Choroid plexus epithelial cell (primary cell): Measurements from ENCODE around the gene RERE.

Source experiments
- DNase-seq: peaks from one replicate; pipeline ENCODE4 v3.0.0-alpha.2; 2010; ENCODE audit warnings: low read depth
- H3K4me3 ChIP-seq: 2 replicates; pipeline ENCODE4 v1.5.1; 2011; ENCODE audit warnings: low read depth, mild to moderate bottlenecking, control low read depth, low read length, moderate library complexity
- TF ChIP-seq, protein P1 (sequence below): conservative IDR thresholded peaks from 2 replicates; pipeline ENCODE4 v1.5.1; 2011; ENCODE audit warnings: low read depth, mild to moderate bottlenecking, control low read depth, inconsistent platforms, low read length, moderate library complexity

The RERE gene

DNA sequence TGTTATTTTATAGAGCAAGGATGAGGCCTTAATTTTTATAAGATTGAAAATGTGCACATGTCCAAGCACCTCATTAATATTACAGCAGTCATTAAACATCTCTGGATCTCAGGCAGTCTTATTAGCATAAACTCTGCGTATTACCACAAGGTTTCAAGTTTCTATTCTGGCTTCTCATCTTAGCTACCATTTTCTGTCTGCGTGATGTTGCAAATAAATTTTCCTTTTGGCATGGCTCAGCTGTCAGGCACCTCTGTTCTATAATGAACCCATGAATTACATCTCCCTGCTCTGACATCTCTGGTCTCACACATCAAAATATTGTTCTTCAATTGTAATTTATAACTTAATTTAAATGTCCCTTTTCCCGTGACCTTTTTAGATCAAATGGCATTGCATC, 343.1 kb downstream of the RERE start:
- TF ChIP-seq, protein P1, sequence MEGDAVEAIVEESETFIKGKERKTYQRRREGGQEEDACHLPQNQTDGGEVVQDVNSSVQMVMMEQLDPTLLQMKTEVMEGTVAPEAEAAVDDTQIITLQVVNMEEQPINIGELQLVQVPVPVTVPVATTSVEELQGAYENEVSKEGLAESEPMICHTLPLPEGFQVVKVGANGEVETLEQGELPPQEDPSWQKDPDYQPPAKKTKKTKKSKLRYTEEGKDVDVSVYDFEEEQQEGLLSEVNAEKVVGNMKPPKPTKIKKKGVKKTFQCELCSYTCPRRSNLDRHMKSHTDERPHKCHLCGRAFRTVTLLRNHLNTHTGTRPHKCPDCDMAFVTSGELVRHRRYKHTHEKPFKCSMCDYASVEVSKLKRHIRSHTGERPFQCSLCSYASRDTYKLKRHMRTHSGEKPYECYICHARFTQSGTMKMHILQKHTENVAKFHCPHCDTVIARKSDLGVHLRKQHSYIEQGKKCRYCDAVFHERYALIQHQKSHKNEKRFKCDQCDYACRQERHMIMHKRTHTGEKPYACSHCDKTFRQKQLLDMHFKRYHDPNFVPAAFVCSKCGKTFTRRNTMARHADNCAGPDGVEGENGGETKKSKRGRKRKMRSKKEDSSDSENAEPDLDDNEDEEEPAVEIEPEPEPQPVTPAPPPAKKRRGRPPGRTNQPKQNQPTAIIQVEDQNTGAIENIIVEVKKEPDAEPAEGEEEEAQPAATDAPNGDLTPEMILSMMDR = no peak
- no peak for DNase-seq

DNA sequence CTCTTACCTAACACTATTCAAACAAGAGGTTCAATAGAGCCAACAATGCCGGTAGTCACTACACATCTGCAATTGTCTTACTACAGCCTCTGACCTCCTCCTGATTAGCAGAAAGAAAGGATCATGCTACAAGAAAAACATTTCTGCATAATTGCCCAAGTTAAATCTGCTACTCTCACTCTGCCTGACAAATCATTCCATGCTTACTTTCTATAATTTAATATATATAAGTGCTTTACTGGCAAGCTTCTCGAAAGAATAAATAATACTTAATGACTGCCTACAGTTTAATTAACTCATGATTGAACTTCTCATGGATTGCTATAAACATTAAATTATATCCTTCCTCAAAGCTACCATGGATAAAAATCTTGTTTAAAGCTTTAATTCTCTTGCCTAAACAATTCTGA, 343.5 kb downstream of the RERE start:
- DNase-seq = no peak
- TF ChIP-seq, protein P1 = no peak
- H3K4me3 ChIP-seq = no peak overlapping the region

More for the DNA sequence above, 343.1 kb downstream of the RERE start:
- H3K4me3 ChIP-seq = no peak overlapping the region

DNA sequence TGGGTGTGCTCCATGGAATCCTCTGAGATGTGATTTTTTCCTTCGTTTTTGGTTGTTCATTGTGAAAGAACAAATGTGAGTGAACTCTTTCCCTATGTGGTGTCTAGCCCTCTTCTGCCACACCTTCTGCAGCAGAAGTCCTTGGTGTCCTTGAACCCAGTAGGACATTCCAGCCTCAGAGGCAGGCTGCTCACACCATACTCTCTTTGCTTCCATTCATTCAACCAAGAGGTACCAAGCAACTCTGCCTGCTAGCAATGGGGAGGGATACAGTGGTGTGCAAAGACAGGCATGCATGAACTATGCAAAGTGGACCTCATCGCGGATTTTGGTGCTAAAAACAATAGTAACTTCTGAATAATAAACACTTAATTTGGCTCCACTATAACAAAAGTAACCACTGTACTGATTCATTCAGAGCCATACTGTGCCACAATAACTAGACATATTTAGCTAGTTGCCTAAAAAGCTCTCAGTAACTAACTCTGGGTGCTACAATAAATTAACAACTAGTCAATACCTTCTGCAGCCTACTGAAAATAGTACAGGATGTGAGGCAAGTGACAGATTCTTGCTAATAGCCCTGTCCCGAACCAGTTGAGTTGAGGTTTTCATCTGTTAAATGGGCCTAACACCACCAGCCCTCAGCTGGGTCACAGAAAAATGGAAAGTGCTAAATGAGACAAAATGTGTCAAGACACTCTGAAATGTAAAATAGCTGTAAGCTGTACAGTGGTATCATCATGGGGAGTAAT, 344.1 kb downstream of the RERE start:
- no peak overlapping the region for H3K4me3 ChIP-seq
- DNase-seq = no peak
- TF ChIP-seq, protein P1 = no peak

- TF ChIP-seq, protein P1 = no peak
- DNase-seq = no peak
- H3K4me3 ChIP-seq = no peak overlapping the region
Observed at GRCh38 chr1:8472668-8473067, 344.8 kb downstream of the RERE start.

DNA sequence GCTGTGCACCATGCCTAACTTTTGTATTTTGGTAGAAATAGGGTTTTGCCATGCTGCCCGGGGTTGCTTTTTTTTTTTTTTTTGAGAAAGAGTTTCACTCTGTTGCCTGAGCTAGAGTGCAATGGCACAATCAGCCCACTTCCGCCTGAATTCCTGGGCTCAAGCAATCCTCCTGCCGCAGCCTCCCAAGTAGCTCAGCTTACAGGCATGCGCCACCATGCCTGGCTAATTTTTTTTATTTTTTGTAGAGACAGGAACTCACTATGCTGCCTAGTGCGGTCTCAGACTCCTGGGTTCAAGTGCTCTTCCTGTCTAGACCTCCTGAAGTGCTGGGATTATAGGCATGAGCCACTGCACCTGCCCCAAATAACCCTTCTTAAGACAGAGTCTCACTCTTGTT, 346.0 kb downstream of the RERE start:
- TF ChIP-seq, protein P1 = no peak
- H3K4me3 ChIP-seq = no peak overlapping the region
- DNase-seq = no peak

DNA sequence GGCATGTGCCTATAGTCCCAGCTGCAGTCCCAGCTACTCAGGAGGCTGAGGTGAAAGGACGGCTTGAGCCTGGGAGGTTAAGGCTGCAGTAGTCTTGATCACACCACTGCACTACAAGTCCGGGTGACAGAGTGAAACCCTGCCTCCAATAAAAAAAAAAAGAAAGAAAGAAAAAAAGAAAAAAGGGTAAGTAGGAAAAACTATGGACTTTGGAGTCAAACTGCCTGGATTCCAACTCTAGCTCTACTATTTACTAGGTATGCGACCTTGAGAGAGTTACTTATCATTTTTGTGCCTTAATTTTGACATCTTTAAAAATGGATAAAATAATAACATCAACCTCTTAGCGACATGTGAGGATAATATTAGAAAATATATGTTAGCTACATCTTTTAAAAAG, 348.7 kb downstream of the RERE start:
- no peak for DNase-seq
- TF ChIP-seq, protein P1 = no peak
- no peak overlapping the region for H3K4me3 ChIP-seq

DNA sequence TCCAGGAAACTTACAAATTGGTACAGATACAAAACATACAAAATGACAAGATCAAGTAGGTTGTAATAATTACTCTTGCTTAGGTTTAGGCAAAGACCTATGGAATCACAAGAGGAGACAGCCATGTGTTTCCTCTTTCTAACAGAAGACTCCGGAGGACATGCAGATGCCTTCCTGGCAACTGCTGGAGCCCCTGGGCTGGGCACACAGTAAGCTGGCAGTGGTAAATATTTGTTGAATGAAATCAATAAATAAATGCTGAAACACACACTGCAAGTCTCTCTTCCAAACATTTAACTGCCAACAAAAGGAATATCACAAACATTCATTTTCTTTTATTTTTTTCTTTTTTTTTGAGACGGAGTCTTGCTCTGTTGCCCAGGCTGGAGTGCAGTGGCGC, 350.1 kb downstream of the RERE start:
- TF ChIP-seq, protein P1 = no peak

More for the DNA sequence above, 350.1 kb downstream of the RERE start:
- no peak overlapping the region for H3K4me3 ChIP-seq
- no peak for DNase-seq
